Renal cortex interstitium (tissue), 15 donors: ENCODE data around the gene PLAGL1. TPM values are rescaled to one million over a fixed set of nuclear protein-coding genes. Genes with fewer than 3 reads are reported as not detected.
"Not testable (repeated sequence)": the region's sequence is repeated elsewhere in the genome, so short reads cannot be mapped to it uniquely, and the experiment has no call there.

ENCODE experiments used
- DNase-seq, 11 donors: peaks; one replicate each; pipeline ENCODE4 v3.0.0-alpha.2; 2013; ENCODE audit warnings: low read depth in 9 of 11, low spot score in 4 of 11; ENCODE audit errors: extremely low read depth in 1 of 11
- long read RNA-seq, 16 experiments: transcript quantifications; one replicate each; lab custom pipeline, GENCODE V29; 2026
- polyA plus RNA-seq, 3 donors: library from polyadenylated mRNA; unstranded; fragments of 120-200 nt; gene quantifications; one replicate each; pipeline ENCODE4 v1.2.1, GENCODE V29; 2013; ENCODE audit not compliant: insufficient read length in 3 of 3

The PLAGL1 gene
- 100 to 1,000 TPM in 1 of 3 donors, 10 to 100 TPM in 2; 84.6 to 119 (median 88.3) TPM for polyA plus RNA-seq
- long read RNA-seq, donor 1, partial matches to known transcripts, result 10 of 16 reads
- long read RNA-seq, donor 1, other reads (novel, unspliced or antisense), result 0 of 16 reads
- long read RNA-seq, donor 2, transcript PLAGL1-226 (7 exons, 3,229 nt), result major isoform, 6 of 9 reads
- long read RNA-seq, donor 2, partial matches to known transcripts, result 0 of 9 reads
- long read RNA-seq, donor 2, other reads (novel, unspliced or antisense), result 0 of 9 reads
- long read RNA-seq, donor 3, partial matches to known transcripts, result 0 of 12 reads
- long read RNA-seq, donor 3, other reads (novel, unspliced or antisense), result 0 of 12 reads
- long read RNA-seq, donor 4, partial matches to known transcripts, result 9 of 12 reads
- long read RNA-seq, donor 4, other reads (novel, unspliced or antisense), result 0 of 12 reads
- long read RNA-seq, donor 5, result 0 reads
- long read RNA-seq, donor 6, partial matches to known transcripts, result 34 of 39 reads
- long read RNA-seq, donor 6, other reads (novel, unspliced or antisense), result 0 of 39 reads
- long read RNA-seq, donor 7, partial matches to known transcripts, result 0 of 5 reads
- long read RNA-seq, donor 7, other reads (novel, unspliced or antisense), result 0 of 5 reads
- long read RNA-seq, donor 8, result 0 reads
- long read RNA-seq, donor 9, partial matches to known transcripts, result 0 of 2 reads
- long read RNA-seq, donor 9, other reads (novel, unspliced or antisense), result 0 of 2 reads
- long read RNA-seq, donor 10, partial matches to known transcripts, result 0 of 1 reads
- long read RNA-seq, donor 10, other reads (novel, unspliced or antisense), result 0 of 1 reads
- long read RNA-seq, donor 11, partial matches to known transcripts, result 0 of 5 reads
- long read RNA-seq, donor 11, other reads (novel, unspliced or antisense), result 0 of 5 reads
- long read RNA-seq, donor 12, partial matches to known transcripts, result 0 of 1 reads
- long read RNA-seq, donor 12, other reads (novel, unspliced or antisense), result 0 of 1 reads
- long read RNA-seq, donor 13, result 0 reads
- long read RNA-seq, donor 14, partial matches to known transcripts, result 0 of 4 reads
- long read RNA-seq, donor 14, other reads (novel, unspliced or antisense), result 0 of 4 reads
- long read RNA-seq, donor 15, partial matches to known transcripts, result 0 of 4 reads
- long read RNA-seq, donor 15, other reads (novel, unspliced or antisense), result 0 of 4 reads
- long read RNA-seq, donor 16, transcript PLAGL1-203 (3 exons, 2,800 nt), result minor isoform, 6 of 47 reads
- long read RNA-seq, donor 16, transcript PLAGL1-226 (7 exons, 3,229 nt), result major isoform, 8 of 47 reads
- long read RNA-seq, donor 16, partial matches to known transcripts, result 28 of 47 reads
- long read RNA-seq, donor 16, other reads (novel, unspliced or antisense), result 0 of 47 reads

- peak in 2 of 11 donors; percentile 51 to 54 for DNase-seq
Measured at GRCh38 chr6:144008120-144008811, at the start of gene PLAGL1. Gene PLAGL1, minus strand, starts transcription at chr6:144008259. Its CDS starts 60,123 bp downstream, at chr6:143948136.

DNA sequence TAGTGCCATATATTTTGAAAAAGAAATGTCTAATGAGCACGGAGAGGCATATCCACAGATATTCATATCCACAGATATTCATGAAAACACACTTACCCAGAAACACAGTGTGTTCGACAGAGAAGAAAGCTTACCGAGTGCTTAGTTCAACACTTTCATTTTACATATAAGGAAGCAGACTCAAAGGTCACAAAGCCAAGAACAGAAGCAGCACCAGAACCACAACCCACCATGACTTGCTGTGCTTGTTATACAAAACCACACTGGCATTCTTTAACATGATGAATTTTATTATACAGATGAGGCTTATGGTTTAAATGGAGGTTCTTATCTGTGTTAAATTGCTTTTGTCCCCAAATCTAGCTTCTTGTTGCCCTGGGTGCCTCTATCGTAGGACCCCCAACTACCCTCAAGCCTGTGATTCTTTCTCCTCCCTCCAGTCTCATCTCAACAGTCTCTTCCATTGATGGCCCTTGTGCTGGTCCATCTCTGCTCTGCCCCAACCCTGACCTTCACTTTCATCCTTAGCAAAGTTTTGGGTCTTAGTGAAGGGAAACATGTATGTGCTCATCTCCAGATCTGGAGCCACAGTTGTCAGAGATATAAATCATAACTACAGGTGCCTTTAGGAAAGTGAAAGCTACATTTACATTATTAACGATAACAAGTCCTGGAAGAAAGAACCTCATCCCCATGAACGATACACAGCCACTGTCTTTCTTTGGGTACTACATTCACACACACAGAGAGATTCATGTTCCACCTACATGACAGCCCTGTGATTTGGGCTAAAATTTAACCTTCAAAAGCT, 47.3 kb upstream of the PLAGL1 start:
- DNase-seq, result no peak

DNA sequence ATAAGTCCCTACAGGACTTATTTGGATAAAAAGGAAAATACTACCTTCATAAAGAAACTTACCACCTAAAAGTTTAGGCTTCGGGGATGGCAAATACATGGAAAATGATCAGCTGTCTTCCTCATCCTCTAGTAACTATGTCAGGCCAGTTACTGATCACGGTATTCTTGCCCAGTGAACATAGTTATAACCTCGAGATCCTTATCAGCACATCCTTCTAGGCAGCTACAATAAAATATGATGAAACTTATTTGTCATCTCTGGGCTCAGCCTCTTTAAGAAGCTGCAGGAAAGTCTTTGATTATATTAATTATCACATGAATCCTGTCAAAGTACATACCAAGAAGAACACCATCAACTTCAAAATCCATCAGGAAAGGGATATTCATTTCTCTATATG, 45.5 kb upstream of the PLAGL1 start:
- no peak for DNase-seq

DNA sequence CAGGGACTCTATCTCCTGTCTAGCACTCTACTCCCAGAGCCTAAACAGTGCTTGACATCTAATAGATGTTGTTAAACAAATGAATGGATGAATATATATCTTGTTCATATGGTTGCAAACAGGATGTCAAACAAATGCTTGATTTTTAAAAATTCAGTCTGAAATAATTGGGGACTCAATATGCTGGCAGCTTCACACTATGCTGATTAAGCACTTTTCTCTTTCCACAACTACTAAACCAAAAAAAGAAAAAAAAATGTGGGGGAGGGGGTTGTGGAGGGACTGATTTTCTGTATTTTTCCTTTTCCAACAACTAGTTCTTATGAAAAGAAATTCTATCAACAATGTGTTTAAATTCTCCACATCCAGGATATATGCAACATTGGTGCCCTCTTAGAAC, 44.4 kb upstream of the PLAGL1 start:
- DNase-seq, result no peak

GRCh38 chr6:144049386-144049785, 41.3 kb upstream of the PLAGL1 start:
- no peak for DNase-seq

DNA sequence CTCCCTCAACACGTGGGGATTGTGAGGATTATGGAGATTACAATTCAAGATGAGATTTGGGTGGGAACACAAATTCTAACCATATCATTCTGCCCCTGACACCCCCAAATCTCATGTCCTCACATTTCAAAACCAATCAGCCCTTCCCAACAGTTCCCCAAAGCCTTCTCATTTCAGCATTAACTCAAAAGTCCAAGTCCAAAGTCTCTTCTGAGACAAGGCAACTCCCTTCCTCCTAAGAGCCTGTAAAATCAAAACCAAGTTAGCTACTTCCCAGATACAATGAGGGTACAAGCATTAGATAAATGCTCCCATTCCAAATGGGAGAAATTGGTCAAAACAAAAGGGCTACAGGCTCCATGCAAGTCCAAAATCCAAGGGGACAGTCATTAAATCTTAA, 39.6 kb upstream of the PLAGL1 start:
- no peak for DNase-seq

GRCh38 chr6:144046672-144047071, 38.6 kb upstream of the PLAGL1 start:
- not testable (repeated sequence) for DNase-seq

- not testable (repeated sequence) for DNase-seq
Measured at GRCh38 chr6:144044989-144045388, 36.9 kb upstream of the PLAGL1 start.

GRCh38 chr6:144036835-144037195, 28.8 kb upstream of the PLAGL1 start:
- no peak for DNase-seq

- DNase-seq, result peak in 4 of 11 donors; percentile 18 to 26 (median 22)
Measured at GRCh38 chr6:144036064-144036834, 28.2 kb upstream of the PLAGL1 start.

DNA sequence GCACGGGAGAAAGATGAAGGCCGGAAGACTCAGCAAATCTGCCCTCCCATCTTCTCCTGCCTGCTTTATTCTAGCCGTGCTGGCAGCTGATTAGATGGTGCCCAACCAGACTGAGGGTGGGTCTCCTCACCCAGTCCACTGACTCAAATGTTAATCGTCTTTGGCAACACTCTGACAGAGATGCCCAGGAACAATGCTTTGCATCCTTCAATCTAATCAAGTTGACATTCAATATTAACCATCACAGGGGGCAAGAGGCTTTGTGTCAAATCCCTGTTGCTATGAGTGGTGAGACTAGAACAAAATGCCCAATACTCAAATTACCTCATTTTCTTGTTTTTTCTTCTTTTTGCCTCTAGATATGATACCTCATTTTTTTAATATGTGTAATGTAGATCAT, 27.4 kb upstream of the PLAGL1 start:
- DNase-seq, result no peak

- DNase-seq, result no peak
Measured at GRCh38 chr6:144033816-144034735, 26.0 kb upstream of the PLAGL1 start.

DNA sequence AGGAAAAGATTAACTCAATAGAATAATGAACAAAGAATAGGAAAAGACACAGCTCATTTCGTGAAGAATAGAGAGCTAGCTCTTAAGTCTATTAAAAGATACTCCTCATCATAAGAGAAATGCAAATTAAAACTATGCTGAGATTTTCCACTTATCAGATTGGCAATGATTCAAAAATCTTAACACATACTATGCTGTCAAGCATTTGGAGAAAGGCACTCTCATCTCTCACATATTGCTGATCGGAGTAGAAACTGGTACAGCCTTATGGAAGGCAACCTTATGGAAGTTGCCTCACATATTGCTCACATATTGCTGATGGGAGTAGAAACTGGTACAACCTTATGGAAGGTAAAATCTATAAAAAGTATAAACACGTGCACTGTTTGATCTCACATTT, 21.4 kb upstream of the PLAGL1 start:
- DNase-seq, result no peak

- no peak for DNase-seq
Measured at GRCh38 chr6:144027932-144028587, 20.0 kb upstream of the PLAGL1 start.

DNA sequence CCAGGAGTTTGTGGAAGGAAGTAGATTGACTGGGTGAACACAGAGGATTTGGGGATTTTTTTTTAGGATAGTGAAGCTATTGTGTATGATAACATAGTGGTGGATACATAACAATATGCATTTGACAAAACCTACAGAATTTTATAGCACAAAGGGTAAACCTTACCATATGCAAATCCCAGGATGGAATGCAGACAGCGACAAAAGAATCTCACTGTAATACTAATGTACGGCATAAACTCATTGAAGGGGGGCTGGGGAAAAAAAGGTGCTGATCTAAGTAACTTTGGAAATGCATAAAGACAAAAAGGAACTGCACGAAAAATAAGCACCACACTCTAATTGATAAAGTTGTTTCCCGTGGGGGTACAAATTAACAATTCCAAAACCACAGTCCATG, 15.2 kb upstream of the PLAGL1 start:
- DNase-seq, result no peak
